ENCODE results near the gene CCNJL.

The CCNJL gene

GRCh38 chr5:160312960-160313727 lies 780 bp upstream of the CCNJL start:
- TF ChIP-seq CTCF (IDR thresholded peaks at IDR 0.05; ENCODE audit: low read depth, low read length): no peak
- H3K4me3 ChIP-seq (ENCODE audit: low read depth, low read length): peak overlapping the region; percentile 79

GRCh38 chr5:160311491-160312133 lies 752 bp downstream of the CCNJL start:
- peak overlapping the region; percentile 79 for H3K4me3 ChIP-seq (ENCODE audit: low read depth, low read length)
- TF ChIP-seq CTCF (IDR thresholded peaks at IDR 0.05; ENCODE audit: low read depth, low read length): no peak

DNA sequence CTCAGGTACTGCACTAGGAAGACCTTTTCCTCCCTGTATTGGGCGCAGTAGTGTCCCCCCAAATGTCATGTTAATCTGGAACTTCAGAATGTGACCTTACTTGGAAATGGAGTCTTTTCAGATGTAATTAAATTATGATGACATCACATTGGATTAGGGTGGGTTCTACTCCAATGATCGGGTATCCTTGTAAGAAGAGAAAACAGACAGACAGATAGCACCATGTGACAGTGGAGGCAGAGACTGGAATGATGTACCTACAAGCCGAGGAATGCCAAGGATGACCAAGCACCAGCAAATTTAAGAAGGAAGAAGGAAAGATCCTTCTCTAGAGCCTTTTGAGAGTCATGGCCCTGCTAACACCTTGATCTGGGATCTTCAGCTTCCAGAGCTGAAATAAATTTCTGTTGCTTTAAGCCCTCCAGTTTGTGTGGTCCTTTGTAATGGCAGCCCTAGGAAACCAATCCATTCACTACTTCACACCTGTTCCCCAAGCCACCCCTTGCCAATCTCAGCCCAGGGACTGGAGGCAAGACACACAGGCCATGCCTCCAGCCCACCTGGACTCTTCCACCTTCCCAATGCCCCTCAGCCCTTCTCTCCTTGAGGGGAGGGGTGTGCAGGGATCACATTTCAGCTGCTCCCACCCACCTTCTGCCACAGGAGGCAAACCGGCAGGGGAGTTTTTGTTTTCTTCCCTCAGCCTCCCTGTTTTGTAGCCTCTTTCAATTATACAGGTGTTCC lies 1.6 kb downstream of the CCNJL start:
- no peak overlapping the region for H3K4me3 ChIP-seq (ENCODE audit: low read depth, low read length)

GRCh38 chr5:160310140-160310539 lies 2.2 kb downstream of the CCNJL start:
- no peak for TF ChIP-seq CTCF (IDR thresholded peaks at IDR 0.05; ENCODE audit: low read depth, low read length)
- no peak overlapping the region for H3K4me3 ChIP-seq (ENCODE audit: low read depth, low read length)

More for the DNA sequence above, 1.6 kb downstream of the CCNJL start:
- no peak for TF ChIP-seq CTCF (IDR thresholded peaks at IDR 0.05; ENCODE audit: low read depth, low read length)

DNA sequence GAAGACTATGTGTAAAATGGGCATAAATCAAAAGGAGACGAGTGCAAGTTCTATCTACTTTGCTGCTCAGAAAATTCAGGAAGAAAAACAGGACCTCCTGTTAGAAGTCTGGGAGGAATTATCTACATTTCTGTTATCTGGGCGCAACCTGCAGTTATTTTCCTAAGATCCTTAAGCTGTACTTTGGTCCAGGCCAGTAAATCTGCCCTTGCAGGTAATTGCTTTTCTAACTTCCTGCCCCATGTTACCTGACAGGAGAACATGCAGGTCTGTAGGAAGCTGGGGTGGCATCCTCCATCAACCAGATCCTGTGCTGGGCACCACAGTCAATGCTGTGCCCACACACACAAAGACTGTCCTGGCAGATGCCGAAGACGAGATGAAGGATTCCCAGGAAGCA lies 5.7 kb downstream of the CCNJL start:
- no peak overlapping the region for H3K4me3 ChIP-seq (ENCODE audit: low read depth, low read length)
- no peak for TF ChIP-seq CTCF (IDR thresholded peaks at IDR 0.05; ENCODE audit: low read depth, low read length)

GRCh38 chr5:160305319-160305718 lies 7.0 kb downstream of the CCNJL start:
- TF ChIP-seq CTCF (IDR thresholded peaks at IDR 0.05; ENCODE audit: low read depth, low read length): no peak
- H3K4me3 ChIP-seq (ENCODE audit: low read depth, low read length): no peak overlapping the region

DNA sequence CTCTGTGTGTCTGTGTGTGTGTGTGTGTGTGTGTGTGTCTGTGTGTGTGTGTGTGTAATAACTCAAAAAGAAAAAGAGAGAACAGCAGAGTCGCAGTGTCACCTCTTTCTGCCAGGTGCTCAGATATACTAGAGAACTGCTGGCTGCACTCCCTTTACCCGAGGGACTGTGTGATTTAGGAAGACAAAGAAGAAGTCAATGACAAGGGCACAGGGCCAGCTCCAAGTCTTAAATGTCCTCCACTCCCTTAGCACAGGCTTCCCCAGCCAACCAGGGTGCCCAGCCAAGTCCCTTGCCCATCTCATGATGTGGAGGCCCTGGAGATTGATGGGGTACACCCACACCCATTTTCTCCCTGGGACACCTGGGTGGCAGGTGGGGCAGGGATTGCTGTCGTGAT lies 8.7 kb downstream of the CCNJL start:
- no peak for TF ChIP-seq CTCF (IDR thresholded peaks at IDR 0.05; ENCODE audit: low read depth, low read length)
- H3K4me3 ChIP-seq (ENCODE audit: low read depth, low read length): no peak overlapping the region

Measured in WI38 (cell line).